ENCODE results near the gene DOCK10.

Gene DOCK10

GRCh38 chr2:225040142-225040541 lies 2.1 kb downstream of the DOCK10 start:
- no peak for DNase-seq (ENCODE audit: low spot score)
- Histone ChIP-seq H3K27ac (replicated peaks; ENCODE audit: low read length) (no peak overlapping the region), H3K9me3 (replicated peaks in 1 of 2; ENCODE audit: control insufficient read depth in 2 of 2, insufficient read depth in 1 of 2, low read depth in 1 of 2, low read length in 2 of 2) (no peaks in the 10 kb centered on the region), H3K27me3 (ENCODE audit: control insufficient read depth in 3 of 3, insufficient read depth in 3 of 3, low read depth in 1 of 3, low read length in 3 of 3) (peaks cover 6 to 43% (median 43%) of the 10 kb centered on the region in 3 experiments), H3K4me3 (ENCODE audit: low read length in 2 of 2) (no peak overlapping the region), H4K8ac (ENCODE audit: low read depth, low read length) (no peak overlapping the region), H3K4me2 (ENCODE audit: insufficient read depth, low read length, poor library complexity, severe bottlenecking) (no peak overlapping the region), H2BK5ac (ENCODE audit: low read length) (no peak overlapping the region), H3K18ac (ENCODE audit: low read length) (no peak overlapping the region), H3K9ac (ENCODE audit: low read depth, low read length, poor library complexity) (no peak overlapping the region), H4K91ac (ENCODE audit: low read depth, low read length, poor library complexity) (no peak overlapping the region), H3K23ac (ENCODE audit: low read depth, low read length, poor library complexity) (no peak overlapping the region), H3K14ac (ENCODE audit: low read length) (no peak overlapping the region), H3K4me1 (ENCODE audit: control insufficient read depth in 2 of 2, insufficient read depth in 1 of 2, low read depth in 1 of 2, low read length in 2 of 2) (peaks cover 0 to 5% of the 10 kb centered on the region in 2 donors), H2AK5ac (ENCODE audit: low read depth, low read length) (no peak overlapping the region), H2BK120ac (ENCODE audit: low read depth, low read length) (no peak overlapping the region), H3K36me3 (replicated peaks in 1 of 2; ENCODE audit: control insufficient read depth in 2 of 2, insufficient read depth in 2 of 2, low read length in 2 of 2) (no peaks in the 10 kb centered on the region), H3K4ac (ENCODE audit: low read length) (no peak overlapping the region), H2BK15ac (ENCODE audit: low read length) (no peak overlapping the region), H2AFZ (ENCODE audit: low read length) (no peak overlapping the region), H3K79me1 (ENCODE audit: low read depth, low read length) (peaks cover 1% of the 10 kb centered on the region), H2BK12ac (ENCODE audit: low read length) (no peak overlapping the region)
- no CpG with 5 or more reads among the region's 5 CpGs for WGBS, 2 donors (ENCODE audit: extremely low coverage in 2 of 2, insufficient read length in 2 of 2, insufficient replicate concordance in 1 of 2)

GRCh38 chr2:225038231-225038523 lies 4.1 kb downstream of the DOCK10 start:
- peaks cover 0 to 5% of the 10 kb centered on the region in 2 donors for H3K4me1 ChIP-seq (ENCODE audit: control insufficient read depth in 2 of 2, insufficient read depth in 1 of 2, low read depth in 1 of 2, low read length in 2 of 2)
- no peak overlapping the region for H3K18ac ChIP-seq (ENCODE audit: low read length)
- no CpG with 5 or more reads among the region's 3 CpGs for WGBS, 2 donors (ENCODE audit: extremely low coverage in 2 of 2, insufficient read length in 2 of 2, insufficient replicate concordance in 1 of 2)
- H2BK15ac ChIP-seq (ENCODE audit: low read length): no peak overlapping the region
- no peaks in the 10 kb centered on the region for H3K9me3 ChIP-seq (replicated peaks in 1 of 2; ENCODE audit: control insufficient read depth in 2 of 2, insufficient read depth in 1 of 2, low read depth in 1 of 2, low read length in 2 of 2)
- no peak overlapping the region for H3K27ac ChIP-seq (replicated peaks; ENCODE audit: low read length)
- no peak overlapping the region for H2BK120ac ChIP-seq (ENCODE audit: low read depth, low read length)
- H3K79me1 ChIP-seq (ENCODE audit: low read depth, low read length): peaks cover 1% of the 10 kb centered on the region
- no peak overlapping the region for H3K9ac ChIP-seq (ENCODE audit: low read depth, low read length, poor library complexity)
- no peak overlapping the region for H3K4me2 ChIP-seq (ENCODE audit: insufficient read depth, low read length, poor library complexity, severe bottlenecking)
- no peaks in the 10 kb centered on the region for H3K36me3 ChIP-seq (replicated peaks in 1 of 2; ENCODE audit: control insufficient read depth in 2 of 2, insufficient read depth in 2 of 2, low read length in 2 of 2)
- H2AK5ac ChIP-seq (ENCODE audit: low read depth, low read length): no peak overlapping the region
- DNase-seq (ENCODE audit: low spot score): no peak
- no peak overlapping the region for H3K4ac ChIP-seq (ENCODE audit: low read length)
- H3K27me3 ChIP-seq (ENCODE audit: control insufficient read depth in 3 of 3, insufficient read depth in 3 of 3, low read depth in 1 of 3, low read length in 3 of 3): peaks cover 6 to 29% (median 24%) of the 10 kb centered on the region in 3 experiments
- H4K8ac ChIP-seq (ENCODE audit: low read depth, low read length): no peak overlapping the region
- H4K91ac ChIP-seq (ENCODE audit: low read depth, low read length, poor library complexity): no peak overlapping the region
- H3K14ac ChIP-seq (ENCODE audit: low read length): no peak overlapping the region
- no peak overlapping the region for H2AFZ ChIP-seq (ENCODE audit: low read length)
- no peak overlapping the region for H3K4me3 ChIP-seq (ENCODE audit: low read length in 2 of 2)
- no peak overlapping the region for H2BK12ac ChIP-seq (ENCODE audit: low read length)
- no peak overlapping the region for H3K23ac ChIP-seq (ENCODE audit: low read depth, low read length, poor library complexity)
- H2BK5ac ChIP-seq (ENCODE audit: low read length): no peak overlapping the region

- H3K79me1 ChIP-seq (ENCODE audit: low read depth, low read length): peaks cover 1% of the 10 kb centered on the region
Measured at GRCh38 chr2:225037415-225038230, 4.6 kb downstream of the DOCK10 start.

GRCh38 chr2:225036431-225036830 lies 5.8 kb downstream of the DOCK10 start:
- Histone ChIP-seq H3K27ac (replicated peaks; ENCODE audit: low read length) (no peak overlapping the region), H4K91ac (ENCODE audit: low read depth, low read length, poor library complexity) (no peak overlapping the region), H3K4ac (ENCODE audit: low read length) (no peak overlapping the region), H2BK5ac (ENCODE audit: low read length) (no peak overlapping the region), H2BK15ac (ENCODE audit: low read length) (no peak overlapping the region), H3K4me3 (ENCODE audit: low read length in 2 of 2) (no peak overlapping the region), H2AK5ac (ENCODE audit: low read depth, low read length) (no peak overlapping the region), H3K27me3 (ENCODE audit: control insufficient read depth in 3 of 3, insufficient read depth in 3 of 3, low read depth in 1 of 3, low read length in 3 of 3) (peaks cover 0 to 17% (median 12%) of the 10 kb centered on the region in 3 experiments), H3K9ac (ENCODE audit: low read depth, low read length, poor library complexity) (no peak overlapping the region), H4K8ac (ENCODE audit: low read depth, low read length) (no peak overlapping the region), H2BK12ac (ENCODE audit: low read length) (no peak overlapping the region), H3K36me3 (replicated peaks in 1 of 2; ENCODE audit: control insufficient read depth in 2 of 2, insufficient read depth in 2 of 2, low read length in 2 of 2) (no peaks in the 10 kb centered on the region), H3K4me2 (ENCODE audit: insufficient read depth, low read length, poor library complexity, severe bottlenecking) (no peak overlapping the region), H2AFZ (ENCODE audit: low read length) (no peak overlapping the region), H2BK120ac (ENCODE audit: low read depth, low read length) (no peak overlapping the region), H3K9me3 (replicated peaks in 1 of 2; ENCODE audit: control insufficient read depth in 2 of 2, insufficient read depth in 1 of 2, low read depth in 1 of 2, low read length in 2 of 2) (no peaks in the 10 kb centered on the region), H3K4me1 (ENCODE audit: control insufficient read depth in 2 of 2, insufficient read depth in 1 of 2, low read depth in 1 of 2, low read length in 2 of 2) (no peaks in the 10 kb centered on the region), H3K79me1 (ENCODE audit: low read depth, low read length) (peaks cover 1% of the 10 kb centered on the region), H3K18ac (ENCODE audit: low read length) (no peak overlapping the region), H3K23ac (ENCODE audit: low read depth, low read length, poor library complexity) (no peak overlapping the region), H3K14ac (ENCODE audit: low read length) (no peak overlapping the region)
- WGBS, 2 donors (ENCODE audit: extremely low coverage in 2 of 2, insufficient read length in 2 of 2, insufficient replicate concordance in 1 of 2): no CpG with 5 or more reads among the region's 1 CpG
- no peak for DNase-seq (ENCODE audit: low spot score)

More at GRCh38 chr2:225037415-225038230, 4.6 kb downstream of the DOCK10 start:
- Histone ChIP-seq H3K9ac (ENCODE audit: low read depth, low read length, poor library complexity) (no peak overlapping the region), H3K27me3 (ENCODE audit: control insufficient read depth in 3 of 3, insufficient read depth in 3 of 3, low read depth in 1 of 3, low read length in 3 of 3) (peaks cover 6 to 23% (median 19%) of the 10 kb centered on the region in 3 experiments), H3K18ac (ENCODE audit: low read length) (no peak overlapping the region), H2AFZ (ENCODE audit: low read length) (no peak overlapping the region), H3K4me3 (ENCODE audit: low read length in 2 of 2) (no peak overlapping the region), H3K27ac (replicated peaks; ENCODE audit: low read length) (no peak overlapping the region), H2BK15ac (ENCODE audit: low read length) (no peak overlapping the region), H3K23ac (ENCODE audit: low read depth, low read length, poor library complexity) (no peak overlapping the region), H2AK5ac (ENCODE audit: low read depth, low read length) (no peak overlapping the region), H4K91ac (ENCODE audit: low read depth, low read length, poor library complexity) (no peak overlapping the region), H2BK120ac (ENCODE audit: low read depth, low read length) (no peak overlapping the region), H3K9me3 (replicated peaks in 1 of 2; ENCODE audit: control insufficient read depth in 2 of 2, insufficient read depth in 1 of 2, low read depth in 1 of 2, low read length in 2 of 2) (no peaks in the 10 kb centered on the region), H3K4me2 (ENCODE audit: insufficient read depth, low read length, poor library complexity, severe bottlenecking) (no peak overlapping the region), H4K8ac (ENCODE audit: low read depth, low read length) (no peak overlapping the region), H3K14ac (ENCODE audit: low read length) (no peak overlapping the region), H3K4ac (ENCODE audit: low read length) (no peak overlapping the region), H2BK12ac (ENCODE audit: low read length) (no peak overlapping the region), H3K4me1 (ENCODE audit: control insufficient read depth in 2 of 2, insufficient read depth in 1 of 2, low read depth in 1 of 2, low read length in 2 of 2) (no peaks in the 10 kb centered on the region), H3K36me3 (replicated peaks in 1 of 2; ENCODE audit: control insufficient read depth in 2 of 2, insufficient read depth in 2 of 2, low read length in 2 of 2) (no peaks in the 10 kb centered on the region), H2BK5ac (ENCODE audit: low read length) (no peak overlapping the region)
- no CpG with 5 or more reads among the region's 5 CpGs for WGBS, 2 donors (ENCODE audit: extremely low coverage in 2 of 2, insufficient read length in 2 of 2, insufficient replicate concordance in 1 of 2)
- DNase-seq (ENCODE audit: low spot score): no peak

Measured in neuronal stem cell (in vitro differentiated cells).